GM19193 (cell line): Measurements from ENCODE around the gene TRIML1.

Experiments
- POLR2A ChIP-seq: IDR thresholded peaks from 4 replicates; pipeline ENCODE4 v1.6.1; 2011; ENCODE audit not compliant: insufficient read depth, insufficient read length; ENCODE audit errors: extremely low read depth

TRIML1 gene

DNA sequence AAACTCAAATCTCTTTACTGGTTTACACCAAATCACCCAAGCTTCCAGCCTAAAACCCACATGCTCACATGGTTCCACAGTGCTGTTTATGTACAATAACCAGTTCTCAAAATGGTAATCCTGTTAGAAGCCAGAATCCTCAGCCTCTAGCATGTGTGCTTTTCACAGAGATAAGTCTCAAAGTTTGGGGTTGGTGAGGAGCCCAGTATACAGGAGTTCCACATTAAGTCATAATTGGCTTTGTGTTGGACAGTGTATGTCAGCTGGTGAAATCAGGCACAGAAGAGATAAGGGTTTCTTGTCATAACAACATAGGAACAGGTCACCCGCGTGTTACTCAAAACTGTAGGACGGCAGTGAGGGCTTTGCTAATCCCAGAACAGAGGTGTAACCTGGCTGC is at the start of gene TRIML1:
Gene TRIML1, plus strand, starts transcription at position 301 of the 400 bp plus-strand sequence. CDS start 118 bp downstream, outside the sequence.
- no peak for TF ChIP-seq POLR2A

- no peak for TF ChIP-seq POLR2A
Observed at GRCh38 chr4:188092824-188093223, 46.4 kb upstream of the TRIML1 start.

DNA sequence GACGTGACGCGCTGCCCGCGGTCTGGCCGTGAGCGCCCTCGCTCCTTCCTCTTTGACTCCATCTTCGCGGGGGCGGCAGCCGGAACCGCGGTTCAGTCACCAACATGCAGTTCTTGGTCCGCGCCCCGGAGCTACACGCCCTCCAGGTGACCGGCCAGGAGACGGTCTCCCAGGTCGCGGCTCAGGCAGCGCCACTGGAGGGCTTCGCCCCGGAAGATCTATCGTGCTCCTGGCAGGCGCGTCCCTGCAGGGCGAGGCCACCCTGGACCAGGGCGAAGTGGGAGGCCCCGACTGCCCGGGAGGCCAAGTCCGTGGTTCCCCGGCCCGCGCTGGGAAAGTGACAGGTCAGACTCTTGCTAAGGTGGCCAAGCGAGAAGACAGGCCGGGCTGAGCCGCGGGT is 32.8 kb upstream of the TRIML1 start:
- no peak for TF ChIP-seq POLR2A

DNA sequence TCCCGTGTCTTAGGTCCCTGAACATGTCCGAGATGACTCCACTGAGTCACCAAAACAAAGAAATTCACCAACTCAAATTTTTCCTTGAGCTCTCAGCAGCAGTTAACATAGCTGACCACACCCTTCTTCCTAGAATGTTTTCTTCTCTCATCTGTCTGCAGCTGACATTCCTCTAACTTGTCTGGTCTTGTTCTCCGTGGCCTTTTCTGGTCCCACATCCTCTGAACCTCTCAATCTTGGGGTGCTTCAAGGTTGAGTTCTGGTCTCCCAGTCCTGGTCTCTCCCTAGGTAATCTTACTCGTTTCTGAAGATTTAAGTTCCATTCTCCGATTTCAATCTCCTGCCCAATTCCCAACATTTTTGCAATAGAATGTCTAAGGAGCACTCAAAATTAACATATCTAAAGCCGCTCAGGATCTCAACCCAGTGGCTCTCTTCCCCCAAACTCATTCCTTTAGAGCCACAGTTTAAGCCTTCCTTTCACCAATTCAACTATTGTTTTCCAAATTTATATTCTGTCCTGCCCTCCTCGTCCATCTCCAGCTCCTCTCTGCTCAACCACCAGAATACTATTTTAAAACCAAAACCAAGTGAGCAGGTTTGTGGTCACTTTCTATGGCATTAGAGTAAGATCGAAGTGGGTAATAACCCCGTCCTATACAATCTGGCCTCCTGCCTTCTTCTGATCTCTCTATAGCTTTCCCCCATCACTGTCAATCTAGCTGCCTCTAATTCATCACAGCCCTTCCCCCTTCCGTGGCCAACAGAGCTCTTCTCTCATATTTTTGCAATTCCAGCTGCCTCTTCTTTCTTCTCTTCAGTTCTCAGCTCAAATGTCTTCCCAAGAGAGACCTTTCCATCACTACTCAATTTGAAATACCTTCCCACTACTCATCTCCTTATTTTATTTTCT is 31.1 kb upstream of the TRIML1 start:
- no peak for TF ChIP-seq POLR2A

- TF ChIP-seq POLR2A = no peak
Observed at GRCh38 chr4:188109157-188109755, 30.0 kb upstream of the TRIML1 start, which contains the start of gene TRIML2. Gene TRIML2 (minus strand): TSS chr4:188109603. CDS start chr4:188105368, 4,235 bp downstream.

GRCh38 chr4:188110036-188110435 is 29.2 kb upstream of the TRIML1 start:
- no peak for TF ChIP-seq POLR2A

DNA sequence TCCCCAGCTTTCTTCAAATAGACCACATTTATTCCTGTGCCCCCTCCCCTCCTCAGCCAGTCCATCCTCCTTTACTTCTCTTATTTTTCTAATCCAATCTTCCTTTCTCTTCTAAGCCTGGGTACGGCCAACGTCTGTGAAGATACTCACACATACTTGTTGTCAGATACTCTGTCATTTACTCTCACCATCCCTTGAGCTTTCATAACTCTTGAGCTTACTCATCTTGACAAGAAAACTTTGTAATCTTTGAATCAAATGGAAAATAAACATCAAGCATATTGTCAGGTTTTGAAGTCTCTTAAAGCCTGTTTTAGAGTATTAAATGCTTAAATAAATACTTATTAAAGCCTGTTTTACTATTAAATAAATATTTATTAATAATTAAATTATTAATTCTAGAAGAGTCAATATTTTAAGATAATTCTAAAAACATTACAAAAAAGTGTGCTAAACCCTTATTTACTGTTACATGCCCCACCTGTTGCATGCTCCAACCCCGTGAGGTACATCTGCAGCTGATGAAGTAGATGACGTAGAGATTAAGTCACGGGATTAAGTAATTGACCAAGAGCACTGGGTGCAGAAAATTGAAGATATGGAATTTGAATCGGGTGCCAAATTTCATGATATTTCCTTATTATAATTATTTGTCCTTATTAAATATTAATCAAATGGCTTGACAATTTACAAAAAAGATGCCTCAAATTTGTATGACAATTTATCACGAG is 28.3 kb upstream of the TRIML1 start:
- TF ChIP-seq POLR2A = no peak

GRCh38 chr4:188111955-188112354 is 27.3 kb upstream of the TRIML1 start:
- no peak for TF ChIP-seq POLR2A

- TF ChIP-seq POLR2A = no peak
Observed at GRCh38 chr4:188113156-188113555, 26.1 kb upstream of the TRIML1 start.

- TF ChIP-seq POLR2A = no peak
Observed at GRCh38 chr4:188117631-188118324, 21.5 kb upstream of the TRIML1 start.

GRCh38 chr4:188121530-188121929 is 17.7 kb upstream of the TRIML1 start:
- TF ChIP-seq POLR2A = no peak

GRCh38 chr4:188127214-188127874 is 11.9 kb upstream of the TRIML1 start:
- no peak for TF ChIP-seq POLR2A

DNA sequence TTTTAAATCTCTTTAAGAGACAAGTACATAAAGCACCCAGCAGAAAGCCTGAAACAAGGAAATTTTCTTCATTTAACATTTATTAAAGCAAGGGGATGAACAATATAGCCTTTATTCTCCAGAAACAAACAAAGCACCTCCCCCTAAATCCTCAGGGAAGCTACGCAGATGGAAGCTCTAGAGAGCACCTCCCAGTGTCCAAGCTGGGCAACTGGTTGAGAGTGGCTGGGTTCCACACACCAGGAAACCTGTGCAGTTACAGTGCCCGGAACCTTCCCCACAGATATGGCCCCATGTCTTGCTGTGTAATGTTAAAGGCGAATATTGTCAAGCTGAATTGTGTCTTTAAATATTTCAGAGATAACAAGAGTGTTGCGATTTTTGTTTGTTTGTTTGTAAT is 8.9 kb upstream of the TRIML1 start:
- no peak for TF ChIP-seq POLR2A

GRCh38 chr4:188132232-188132631 is 7.0 kb upstream of the TRIML1 start:
- TF ChIP-seq POLR2A = no peak
